Subcutaneous abdominal adipose tissue (tissue), 5 donors: ENCODE results near the gene AKR1A1.
A peak's percentile ranks its signal among the peaks of the same experiment; 100 is the strongest.

ENCODE experiments used
- H3K27ac ChIP-seq: one replicate; pipeline ENCODE4 v1.7.0; 2013; ENCODE audit warnings: low read depth, mild to moderate bottlenecking, inconsistent platforms, low read length, moderate library complexity
- H3K27me3 ChIP-seq, 5 donors: one replicate each; pipeline ENCODE4 v1.7.0; 2013; ENCODE audit warnings: low read length in 5 of 5, inconsistent platforms in 1 of 5; ENCODE audit not compliant: control insufficient read depth in 5 of 5, insufficient read depth in 4 of 5
- H3K36me3 ChIP-seq, 5 donors: one replicate each; pipeline ENCODE4 v1.7.0; 2013; ENCODE audit warnings: low read length in 5 of 5; ENCODE audit not compliant: control insufficient read depth in 5 of 5, insufficient read depth in 5 of 5
- H3K4me1 ChIP-seq, 5 donors: one replicate each; pipeline ENCODE4 v1.7.0; 2013; ENCODE audit warnings: low read length in 5 of 5, mild to moderate bottlenecking in 3 of 5, moderate library complexity in 1 of 5; ENCODE audit not compliant: control insufficient read depth in 5 of 5, insufficient read depth in 5 of 5
- H3K4me3 ChIP-seq, 5 donors: one replicate each; pipeline ENCODE4 v1.7.0; 2013; ENCODE audit warnings: low read length in 5 of 5, low read depth in 1 of 5
- H3K9ac ChIP-seq, 5 donors: one replicate each; pipeline ENCODE4 v1.7.0; 2013; ENCODE audit warnings: low read length in 5 of 5, mild to moderate bottlenecking in 4 of 5, moderate library complexity in 3 of 5
- H3K9me3 ChIP-seq, 5 donors: one replicate each; pipeline ENCODE4 v1.7.0; 2013; ENCODE audit warnings: low read length in 5 of 5; ENCODE audit not compliant: control insufficient read depth in 5 of 5
- donor health status: healthy.
- donor health status: healthy.
- donor health status: healthy.
- donor health status: healthy.
- donor health status: healthy.

AKR1A1 gene

DNA sequence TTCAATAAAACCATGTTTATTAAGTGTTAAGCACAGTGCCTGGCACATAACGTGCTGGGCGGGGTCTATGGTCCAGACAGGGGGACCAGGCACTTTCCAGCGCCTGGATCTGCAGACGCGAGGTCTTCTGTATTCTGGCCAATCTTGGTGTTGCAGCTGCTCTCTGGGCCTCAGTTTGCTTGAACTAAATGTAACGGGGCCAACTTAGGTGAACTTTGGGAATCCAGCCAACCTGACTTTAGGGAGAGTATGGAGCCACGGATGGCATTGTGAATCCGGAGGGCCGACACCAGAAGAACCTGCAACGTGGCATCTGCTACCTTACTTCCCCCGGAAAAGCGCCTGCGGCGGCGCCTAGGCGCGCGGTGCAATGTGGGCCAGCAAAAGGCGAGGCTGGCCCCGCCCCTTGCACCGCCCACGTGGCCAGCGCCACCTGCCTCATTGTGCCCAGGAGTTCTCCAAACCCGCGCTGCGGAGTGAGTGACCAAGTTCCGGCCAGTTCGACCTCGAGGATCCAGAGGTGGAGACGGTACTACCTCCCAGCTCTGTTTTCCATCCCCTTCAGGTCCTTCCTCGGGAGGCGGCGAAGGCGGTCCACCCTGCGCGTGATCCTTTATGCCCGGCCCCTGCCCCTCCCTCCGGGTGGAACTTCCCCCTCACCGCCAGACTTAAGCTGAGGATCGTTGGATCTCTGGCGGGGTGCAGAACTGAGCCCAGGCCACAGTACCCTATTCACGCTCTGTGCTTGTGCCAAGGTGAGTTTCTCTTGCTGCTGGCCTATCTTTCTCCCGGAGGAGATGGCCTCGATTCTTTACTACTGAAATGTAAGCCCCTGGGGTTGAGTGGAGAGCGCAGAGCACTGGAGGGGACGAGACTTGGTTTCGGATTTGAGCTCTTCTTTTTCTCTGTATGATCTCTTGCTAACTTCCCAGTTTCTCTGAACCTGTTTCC lies at the start of gene AKR1A1:
Gene AKR1A1 (plus strand): TSS at position 426 of the 951 bp plus-strand sequence. CDS start 10,969 bp downstream, outside the sequence.
- peaks cover 2 to 7% (median 4%) of the 10 kb centered on the region in 5 donors for H3K36me3 ChIP-seq
- peak within 1 kb of the TSS; percentile 84 to 99 (median 93) for H3K4me3 ChIP-seq
- no peaks in the 10 kb centered on the region for H3K9me3 ChIP-seq
- no peaks in the 10 kb centered on the region for H3K27me3 ChIP-seq
- peak within 1 kb of the TSS; percentile 75 for H3K27ac ChIP-seq
- H3K4me1 ChIP-seq: peaks cover 5 to 29% (median 24%) of the 10 kb centered on the region in 5 donors
- peak within 1 kb of the TSS; percentile 68 to 95 (median 88) for H3K9ac ChIP-seq

DNA sequence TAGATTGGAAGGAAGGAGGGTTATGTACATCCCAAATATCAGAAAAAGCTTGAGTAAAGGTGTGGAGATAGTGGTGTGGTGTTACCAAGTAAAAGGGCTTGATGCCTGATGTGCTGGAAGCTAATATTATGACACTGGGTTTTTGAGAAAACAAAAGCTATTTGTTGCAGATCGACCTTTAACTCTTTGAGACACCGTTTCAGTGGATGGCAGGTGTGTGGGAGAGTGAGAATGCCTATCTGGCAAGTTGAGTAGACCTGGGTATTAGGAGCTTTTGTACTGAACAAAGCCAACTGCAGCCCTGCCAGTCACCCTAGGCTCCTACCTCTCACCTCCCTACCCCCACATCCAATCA lies 49.1 kb upstream of the AKR1A1 start:
- Histone ChIP-seq H3K9me3 (no peaks in the 10 kb centered on the region), H3K27ac (no peak overlapping the region), H3K4me1 (peaks cover 0 to 26% (median 22%) of the 10 kb centered on the region in 5 donors), H3K27me3 (no peaks in the 10 kb centered on the region), H3K36me3 (peaks cover 0 to 2% (median 0%) of the 10 kb centered on the region in 5 donors), H3K4me3 (no peak overlapping the region), H3K9ac (no peak overlapping the region)

DNA sequence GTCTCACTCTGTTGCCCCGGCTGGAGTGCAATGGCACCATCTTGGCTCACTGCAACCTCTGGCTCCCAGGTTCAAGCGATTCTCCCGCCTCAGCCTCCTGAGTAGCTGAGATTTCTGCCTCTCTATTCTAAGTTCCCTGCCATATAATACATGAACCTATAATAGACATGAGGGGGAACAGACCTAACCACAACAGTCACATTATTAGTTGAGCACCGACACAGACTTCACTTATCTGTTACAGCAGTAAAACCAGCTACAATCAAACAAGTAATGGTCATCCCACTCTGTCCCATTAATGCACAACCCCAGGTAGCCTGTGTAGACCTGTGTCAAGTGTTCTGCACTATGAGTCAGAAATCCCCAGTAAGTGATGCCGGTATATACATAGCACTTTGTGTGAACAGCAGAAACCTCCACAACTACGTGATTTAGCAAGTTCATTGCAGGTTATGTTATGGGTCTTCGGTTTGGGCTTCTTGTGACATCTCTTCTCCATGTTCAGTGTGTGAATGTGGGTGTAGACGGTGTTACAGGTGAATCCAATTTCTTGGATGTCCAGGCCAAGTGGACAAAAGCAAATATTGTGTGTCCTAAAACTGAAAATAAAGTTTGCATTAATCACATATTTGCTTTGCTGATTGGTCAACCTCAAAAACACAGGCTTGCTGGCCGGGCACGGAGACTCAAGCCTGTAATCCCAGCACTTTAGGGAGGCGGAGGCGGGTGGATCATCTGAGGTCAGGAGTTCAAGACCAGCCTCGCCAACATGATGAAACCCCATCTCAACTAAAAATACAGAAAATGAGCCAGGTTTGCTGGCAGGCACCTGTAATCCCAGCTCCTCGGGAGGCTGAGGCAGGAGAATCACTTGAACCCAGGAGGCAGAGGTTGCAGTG lies 46.9 kb upstream of the AKR1A1 start:
- Histone ChIP-seq H3K36me3 (peaks cover 4 to 13% (median 6%) of the 10 kb centered on the region in 5 donors), H3K4me1 (peaks cover 0 to 23% (median 22%) of the 10 kb centered on the region in 5 donors), H3K4me3 (no peak overlapping the region), H3K9me3 (no peaks in the 10 kb centered on the region), H3K27ac (no peak overlapping the region), H3K27me3 (no peaks in the 10 kb centered on the region), H3K9ac (no peak overlapping the region)

DNA sequence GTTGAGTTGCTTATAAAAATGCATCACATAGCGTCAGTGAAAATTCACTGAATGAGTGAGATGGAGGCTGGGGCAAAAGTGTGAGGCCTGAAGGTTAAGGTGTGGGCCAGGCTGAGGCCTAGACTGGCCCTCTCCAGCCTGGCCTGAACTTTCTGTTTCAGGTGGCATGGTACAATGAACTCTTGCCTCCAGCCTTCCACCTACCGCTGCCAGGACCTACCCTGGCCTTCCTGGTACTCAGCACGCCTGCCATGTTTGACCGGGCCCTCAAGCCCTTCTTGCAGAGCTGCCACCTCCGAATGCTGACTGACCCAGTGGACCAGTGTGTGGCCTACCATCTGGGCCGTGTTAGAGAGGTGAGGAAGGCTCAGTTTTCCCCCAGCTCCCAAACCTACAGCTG lies 43.4 kb upstream of the AKR1A1 start:
- no peaks in the 10 kb centered on the region for H3K27me3 ChIP-seq
- H3K4me3 ChIP-seq: no peak overlapping the region
- H3K27ac ChIP-seq: no peak overlapping the region
- no peaks in the 10 kb centered on the region for H3K9me3 ChIP-seq
- H3K4me1 ChIP-seq: no peaks in the 10 kb centered on the region
- H3K36me3 ChIP-seq: peaks cover 16 to 43% (median 33%) of the 10 kb centered on the region in 5 donors
- no peak overlapping the region for H3K9ac ChIP-seq

DNA sequence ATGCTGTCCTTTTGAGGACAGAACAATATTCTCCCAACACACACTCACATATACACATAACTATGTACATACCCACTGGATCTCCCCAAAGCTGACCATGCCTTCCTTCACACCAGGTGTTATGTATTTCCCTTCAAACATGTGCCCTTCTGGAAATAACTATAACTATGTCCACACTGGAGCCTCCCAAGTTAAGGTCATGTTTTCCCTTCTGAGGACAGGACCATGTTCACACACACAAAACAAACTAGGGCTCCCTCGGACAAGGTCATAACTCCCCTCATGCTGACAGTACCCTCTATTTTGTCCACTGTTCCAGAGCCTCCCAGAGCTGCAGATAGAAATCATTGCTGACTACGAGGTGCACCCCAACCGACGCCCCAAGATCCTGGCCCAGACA lies 42.7 kb upstream of the AKR1A1 start:
- Histone ChIP-seq H3K27ac (no peak overlapping the region), H3K9me3 (no peaks in the 10 kb centered on the region), H3K27me3 (no peaks in the 10 kb centered on the region), H3K4me3 (no peak overlapping the region), H3K36me3 (peaks cover 16 to 50% (median 39%) of the 10 kb centered on the region in 5 donors), H3K9ac (no peak overlapping the region), H3K4me1 (no peaks in the 10 kb centered on the region)

DNA sequence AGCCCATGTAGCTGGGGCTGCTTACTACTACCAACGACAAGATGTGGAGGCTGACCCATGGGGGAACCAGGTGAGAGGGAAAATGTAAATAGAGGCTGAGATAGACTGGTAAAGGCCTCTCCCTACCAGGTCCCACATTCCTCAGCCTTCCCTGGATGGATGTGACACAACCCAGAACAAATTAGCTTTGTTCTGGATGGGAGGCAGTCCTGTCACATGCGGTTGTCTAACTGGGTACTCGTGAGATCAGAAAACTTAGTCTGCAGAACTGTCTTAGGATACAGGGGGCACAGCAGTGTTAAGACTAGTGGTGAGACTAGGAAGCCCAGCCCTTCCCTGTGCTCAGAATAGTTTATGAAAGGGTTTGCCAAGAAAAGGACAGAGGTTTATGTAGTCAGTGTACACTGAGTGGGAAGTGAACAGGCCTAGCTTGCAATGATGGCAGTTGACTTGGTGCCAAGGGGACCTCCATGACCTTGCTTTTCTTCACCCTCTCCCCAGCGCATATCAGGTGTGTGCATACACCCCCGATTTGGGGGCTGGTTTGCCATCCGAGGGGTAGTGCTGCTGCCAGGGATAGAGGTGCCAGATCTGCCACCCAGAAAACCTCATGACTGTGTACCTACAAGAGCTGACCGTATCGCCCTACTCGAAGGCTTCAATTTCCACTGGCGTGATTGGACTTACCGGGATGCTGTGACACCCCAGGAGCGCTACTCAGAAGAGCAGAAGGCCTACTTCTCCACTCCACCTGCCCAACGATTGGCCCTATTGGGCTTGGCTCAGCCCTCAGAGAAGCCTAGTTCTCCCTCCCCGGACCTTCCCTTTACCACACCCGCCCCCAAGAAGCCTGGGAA lies 42.1 kb upstream of the AKR1A1 start:
- Histone ChIP-seq H3K27me3 (no peaks in the 10 kb centered on the region), H3K4me1 (no peaks in the 10 kb centered on the region), H3K27ac (no peak overlapping the region), H3K4me3 (no peak overlapping the region), H3K36me3 (peaks cover 21 to 56% (median 44%) of the 10 kb centered on the region in 5 donors), H3K9me3 (no peaks in the 10 kb centered on the region), H3K9ac (no peak overlapping the region)

DNA sequence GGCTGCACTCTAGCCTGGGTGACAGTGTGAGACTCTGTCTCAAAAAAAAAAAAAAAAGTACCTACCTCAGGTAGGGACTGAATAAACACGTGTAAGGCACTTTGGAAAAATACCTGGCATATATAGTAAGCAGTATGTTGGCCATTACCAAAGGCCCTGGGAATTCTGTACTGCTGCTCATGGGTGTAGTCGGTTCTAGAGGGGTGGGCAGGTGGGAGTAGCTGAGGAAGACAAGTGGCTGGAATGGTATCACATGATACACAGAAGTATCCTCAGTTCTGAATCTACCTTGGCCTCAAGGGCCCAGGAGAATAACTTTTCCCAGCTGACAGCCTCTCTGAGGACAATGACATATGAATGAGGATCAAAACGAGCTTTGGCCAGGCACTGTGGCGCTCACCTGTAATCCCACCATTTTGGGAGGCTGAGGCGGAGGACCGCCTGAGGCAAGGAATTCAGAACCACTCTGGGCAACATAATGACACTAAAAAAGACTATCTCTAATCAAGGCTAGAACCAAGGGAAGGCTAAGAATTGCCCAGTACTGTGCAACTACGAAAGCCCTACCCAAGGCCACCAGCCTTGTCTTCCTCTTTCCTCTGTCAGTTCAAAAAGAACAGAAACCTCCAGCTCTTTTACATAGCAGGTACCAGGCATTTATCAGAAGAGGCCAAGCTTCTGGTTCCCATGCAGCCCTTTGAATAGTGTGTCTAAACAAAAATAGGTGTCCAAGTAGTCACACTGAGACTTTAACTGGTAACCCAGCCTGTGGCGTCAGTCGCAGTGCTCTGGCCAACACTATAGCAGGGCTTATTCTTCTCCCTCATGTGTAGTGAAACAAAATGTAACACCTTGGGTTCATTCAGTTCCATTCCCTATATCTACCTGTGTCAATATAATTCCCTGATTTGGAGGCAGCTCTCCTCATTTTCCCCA lies 40.3 kb upstream of the AKR1A1 start:
- H3K27me3 ChIP-seq: no peaks in the 10 kb centered on the region
- no peak overlapping the region for H3K4me3 ChIP-seq
- peaks cover 28 to 73% (median 60%) of the 10 kb centered on the region in 5 donors for H3K36me3 ChIP-seq
- H3K9ac ChIP-seq: no peak overlapping the region
- no peaks in the 10 kb centered on the region for H3K4me1 ChIP-seq
- H3K9me3 ChIP-seq: no peaks in the 10 kb centered on the region
- no peak overlapping the region for H3K27ac ChIP-seq

DNA sequence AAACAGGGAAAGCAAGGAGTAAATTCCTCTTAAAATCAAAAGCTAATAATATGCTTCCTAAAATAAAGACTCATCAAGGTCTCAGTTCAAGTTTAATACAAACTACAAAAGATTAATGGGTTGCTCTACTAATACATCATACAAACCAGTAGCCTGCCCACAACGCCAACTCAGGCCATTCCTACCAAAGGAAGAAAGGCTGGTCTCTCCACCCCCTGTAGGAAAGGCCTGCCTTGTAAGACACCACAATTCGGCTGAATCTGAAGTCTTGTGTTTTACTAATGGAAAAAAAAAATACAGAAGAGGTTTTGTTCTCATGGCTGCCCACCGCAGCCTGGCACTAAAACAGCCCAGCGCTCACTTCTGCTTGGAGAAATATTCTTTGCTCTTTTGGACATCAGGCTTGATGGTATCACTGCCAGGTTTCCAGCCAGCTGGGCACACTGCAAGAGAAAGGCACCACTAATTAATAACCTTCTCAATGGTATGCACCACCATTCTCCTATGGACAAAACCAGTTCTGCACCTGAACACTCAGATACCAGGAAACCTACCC lies 39.6 kb upstream of the AKR1A1 start:
- Histone ChIP-seq H3K36me3 (peaks cover 34 to 80% (median 66%) of the 10 kb centered on the region in 5 donors), H3K27ac (no peak overlapping the region), H3K27me3 (no peaks in the 10 kb centered on the region), H3K4me3 (no peak overlapping the region), H3K9me3 (no peaks in the 10 kb centered on the region), H3K9ac (no peak overlapping the region), H3K4me1 (no peaks in the 10 kb centered on the region)
